ENCODE measurements around the gene NOL3. TPM values are rescaled to one million over a fixed set of nuclear protein-coding genes. Genes with fewer than 3 reads are reported as not detected.

The NOL3 gene
- total and polyA plus RNA-seq, 9 of the 15 experiments (the other 6 are each of a cell fraction or from before 2014, with no cell fraction given) = 0.45 to 14.0 (median 5.4) TPM

DNA sequence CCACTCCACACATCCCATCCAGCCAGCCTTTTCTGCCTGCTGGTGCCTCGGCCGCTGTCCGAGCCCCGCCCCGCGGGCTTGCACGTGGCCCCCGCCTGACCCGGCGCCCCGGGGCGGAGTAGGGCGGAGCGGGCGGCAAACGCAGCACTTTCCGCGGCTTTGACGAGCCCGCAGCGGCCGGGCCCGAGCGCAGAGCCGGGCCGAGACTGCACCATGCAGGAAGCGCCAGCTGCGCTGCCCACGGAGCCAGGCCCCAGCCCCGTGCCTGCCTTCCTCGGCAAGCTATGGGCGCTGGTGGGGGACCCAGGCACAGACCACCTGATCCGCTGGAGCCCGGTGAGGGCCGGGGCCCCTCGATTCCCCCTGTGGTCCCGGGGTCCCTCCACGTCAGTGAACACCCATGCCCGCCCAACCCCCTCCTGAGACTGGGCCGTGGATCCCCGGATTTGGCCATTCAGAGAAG is 5.7 kb upstream of the NOL3 start, which contains the start of gene HSF4:
HSF4 (plus strand) TSS at position 147 of the 463 bp plus-strand sequence; CDS start at position 214, 67 bp downstream.
- in situ Hi-C loops (cut with MboI) = loop anchor here (25.0 kb wide), 1 partner anchor 202 kb away; the partner anchor contains the start of gene CES3
- peaks cover 14 to 84% of the 10 kb centered on the region in 2 experiments for H3K4me1 ChIP-seq (replicated peaks in 1 of 2; ENCODE audit: control insufficient read depth in 2 of 2, insufficient read depth in 2 of 2, low read length in 2 of 2)
- TF ChIP-seq PYGO2 (tag; IDR thresholded peaks at IDR 0.05) (no peak), HCFC1 (IDR thresholded peaks at IDR 0.05; ENCODE audit: low read depth, low read length) (no peak), TRIM25 (IDR thresholded peaks at IDR 0.05; ENCODE audit: borderline replicate concordance) (no peak), KHSRP (IDR thresholded peaks at IDR 0.05) (no peak), ZBTB40 (IDR thresholded peaks at IDR 0.05) (no peak; the same call in 1 of the 2 replicates), ZBTB40 (CRISPR knock-in tag; IDR thresholded peaks at IDR 0.05) (no peak), ARID3B (CRISPR knock-in tag; IDR thresholded peaks at IDR 0.05; ENCODE audit: borderline replicate concordance) (no peak), ZNF79 (CRISPR knock-in tag; IDR thresholded peaks at IDR 0.05; ENCODE audit: low read depth) (no peak)

More for the DNA sequence above, 5.7 kb upstream of the NOL3 start, which contains the start of gene HSF4:
- CTCF ChIA-PET (ENCODE audit: low intra/inter-chr PET ratio) = interaction anchor here (0.7 kb wide), 1 partner anchor 14 kb away, joined by 4 read pairs; the partner anchor contains the start of gene B3GNT9
- H3K27ac ChIP-seq (ENCODE audit: extremely low read depth, low read depth, low read length) = peak within 1 kb of the TSS; percentile 82
- peaks cover 13% of the 10 kb centered on the region; the same call in 2 of the 3 replicates for H3K36me3 ChIP-seq (ENCODE audit: control insufficient read depth, insufficient read depth, low read length)
- POLR2A ChIA-PET = no interaction called here
- H3K9me1 ChIP-seq (ENCODE audit: control insufficient read depth, insufficient read depth, low read length) = no peaks in the 10 kb centered on the region
- WGBS (ENCODE audit: insufficient coverage, low coverage, missing lambda C conversion rate) = 3% methylated on average over 36 of the region's 41 CpGs
- peak within 1 kb of the TSS; percentile 76 to 95 for H3K9ac ChIP-seq (ENCODE audit: insufficient read depth in 1 of 2, low read depth in 2 of 2, low read length in 2 of 2)
- peak; percentile 79 to 87 (median 84) for DNase-seq (ENCODE audit: extremely low read depth in 1 of 4, low spot score in 3 of 4)
- H3K9me3 ChIP-seq (replicated peaks; ENCODE audit: control insufficient read depth, insufficient read depth, low read depth, low read length) = no peaks in the 10 kb centered on the region
- FAIRE-seq = peak; percentile 60
- intact Hi-C loops (cut with micrococcal nuclease) = no loop called here
- no TSS peak for BruUV-seq (replicated peaks)
- H3K79me2 ChIP-seq (ENCODE audit: control insufficient read depth, insufficient read depth, low read length) = peaks cover 18% of the 10 kb centered on the region
- peak within 1 kb of the TSS; percentile 54 for H3K4me2 ChIP-seq (ENCODE audit: insufficient read depth, low read length)
- H4K20me1 ChIP-seq (replicated peaks; ENCODE audit: control insufficient read depth, insufficient read depth, low read length) = no peaks in the 10 kb centered on the region
- H2AFZ ChIP-seq (ENCODE audit: low read depth, low read length) = peak within 1 kb of the TSS; percentile 86
- H3K4me3 ChIP-seq = peak within 1 kb of the TSS; percentile 34
- peak; percentile 82 for ATAC-seq
- no peaks in the 10 kb centered on the region for H3K27me3 ChIP-seq (ENCODE audit: control insufficient read depth in 2 of 2, insufficient read depth in 2 of 2, low read length in 2 of 2)
